ENCODE data around the gene ARHGEF39.

DNA sequence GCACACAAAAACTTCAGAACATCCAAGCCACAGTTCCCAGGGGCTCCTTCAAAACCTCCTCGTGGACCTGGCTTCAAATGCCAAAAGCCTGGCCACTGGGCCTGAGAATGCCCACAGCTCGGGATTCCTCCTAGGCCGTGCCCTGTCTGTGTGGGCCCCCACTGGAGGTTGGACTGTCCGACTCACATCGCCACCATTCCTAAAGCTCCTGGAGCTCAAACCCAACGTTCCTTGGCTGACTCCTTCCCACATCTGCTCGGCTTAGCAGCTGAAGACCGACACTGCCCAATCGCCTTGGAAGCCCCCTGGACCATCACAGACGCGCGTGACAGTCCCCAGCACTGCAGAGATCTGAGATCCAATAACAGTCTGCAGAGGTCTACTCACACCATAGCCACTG is 21.9 kb downstream of the ARHGEF39 start:
- TF ChIP-seq, protein P1, sequence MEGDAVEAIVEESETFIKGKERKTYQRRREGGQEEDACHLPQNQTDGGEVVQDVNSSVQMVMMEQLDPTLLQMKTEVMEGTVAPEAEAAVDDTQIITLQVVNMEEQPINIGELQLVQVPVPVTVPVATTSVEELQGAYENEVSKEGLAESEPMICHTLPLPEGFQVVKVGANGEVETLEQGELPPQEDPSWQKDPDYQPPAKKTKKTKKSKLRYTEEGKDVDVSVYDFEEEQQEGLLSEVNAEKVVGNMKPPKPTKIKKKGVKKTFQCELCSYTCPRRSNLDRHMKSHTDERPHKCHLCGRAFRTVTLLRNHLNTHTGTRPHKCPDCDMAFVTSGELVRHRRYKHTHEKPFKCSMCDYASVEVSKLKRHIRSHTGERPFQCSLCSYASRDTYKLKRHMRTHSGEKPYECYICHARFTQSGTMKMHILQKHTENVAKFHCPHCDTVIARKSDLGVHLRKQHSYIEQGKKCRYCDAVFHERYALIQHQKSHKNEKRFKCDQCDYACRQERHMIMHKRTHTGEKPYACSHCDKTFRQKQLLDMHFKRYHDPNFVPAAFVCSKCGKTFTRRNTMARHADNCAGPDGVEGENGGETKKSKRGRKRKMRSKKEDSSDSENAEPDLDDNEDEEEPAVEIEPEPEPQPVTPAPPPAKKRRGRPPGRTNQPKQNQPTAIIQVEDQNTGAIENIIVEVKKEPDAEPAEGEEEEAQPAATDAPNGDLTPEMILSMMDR (IDR thresholded peaks at IDR 0.05) = no peak
- no peak for TF ChIP-seq POLR2A (IDR thresholded peaks at IDR 0.05)
